Measurements from ENCODE around the gene FAM78A. TPM values are rescaled to one million over a fixed set of nuclear protein-coding genes. Genes with fewer than 3 reads are reported as not detected.

FAM78A gene
- total RNA-seq, 1 experiment from 2014 or later, result 3.4 TPM

DNA sequence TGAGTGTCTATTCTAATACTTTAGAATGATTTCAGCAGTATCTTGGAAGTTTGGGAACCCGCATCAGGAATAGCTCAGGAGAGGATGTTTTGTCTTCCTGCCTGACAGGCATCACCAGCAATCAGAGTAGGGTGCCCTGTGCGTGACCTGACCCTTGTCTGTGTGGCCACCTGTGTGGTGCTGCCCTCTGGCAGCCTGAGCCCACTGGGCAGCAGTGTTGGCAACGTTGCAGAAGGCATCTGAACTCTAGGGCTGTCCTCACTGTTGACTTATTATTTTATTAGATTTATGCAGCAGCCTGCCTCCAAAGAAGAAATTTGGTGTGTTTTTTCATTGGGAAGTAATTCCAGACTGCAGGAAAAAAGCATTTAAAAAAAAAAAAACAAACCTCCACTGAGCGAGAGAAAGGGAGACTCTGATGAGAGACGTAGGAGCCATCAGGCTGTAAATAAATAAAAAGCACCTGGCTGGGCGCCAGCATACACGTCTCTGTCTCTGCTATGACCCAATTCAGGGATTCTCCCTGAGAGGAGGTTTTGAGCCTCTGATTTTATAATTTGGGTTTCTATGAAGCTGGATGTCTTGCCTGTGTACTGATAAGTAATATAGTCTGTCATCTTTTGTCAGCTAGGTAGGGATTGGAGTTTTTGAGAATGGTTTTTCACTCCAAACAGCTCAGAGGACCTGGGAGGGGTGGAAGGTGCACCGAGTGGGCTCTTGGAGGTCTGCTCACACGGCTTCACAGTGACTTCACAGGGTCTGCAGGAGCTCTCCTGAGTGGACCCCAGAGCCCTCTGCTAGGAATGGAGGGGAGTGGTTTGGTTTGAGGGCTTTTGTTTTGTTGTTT is 49.0 kb downstream of the FAM78A start:
- Histone ChIP-seq H4K20me1 (ENCODE audit: insufficient read depth) (no peaks in the 10 kb centered on the region), H3K9ac (ENCODE audit: low read length) (no peak overlapping the region), H3K27me3 (ENCODE audit: insufficient read depth, low read length) (no peaks in the 10 kb centered on the region), H3K9me2 (ENCODE audit: insufficient read depth) (no peaks in the 10 kb centered on the region), H3K9me3 (ENCODE audit: control insufficient read depth in 1 of 2, insufficient read depth in 1 of 2, low read depth in 1 of 2, low read length in 2 of 2) (no peaks in the 10 kb centered on the region), H3K4me1 (ENCODE audit: control insufficient read depth in 1 of 2, insufficient read depth in 2 of 2, low read length in 2 of 2) (no peaks in the 10 kb centered on the region), H2AFZ (ENCODE audit: low read depth, low read length, poor library complexity, severe bottlenecking) (no peak overlapping the region), H3K27ac (ENCODE audit: low read depth, low read length) (no peak overlapping the region), H3K4me2 (ENCODE audit: low read length) (no peak overlapping the region), H3K4me3 (replicated peaks in 1 of 2; ENCODE audit: low read depth in 1 of 2, low read length in 2 of 2) (no peak overlapping the region), H3K79me2 (ENCODE audit: insufficient read depth, low read length) (no peaks in the 10 kb centered on the region), H3K36me3 (ENCODE audit: control insufficient read depth in 1 of 2, insufficient read depth in 2 of 2, low read length in 2 of 2) (peaks cover 20 to 38% of the 10 kb centered on the region in 2 experiments)
- ATAC-seq (no peak), DNase-seq (ENCODE audit: low read depth, low spot score) (no peak)
- CTCF ChIA-PET, result no interaction called here
- TF ChIP-seq ELF1 (IDR thresholded peaks at IDR 0.05; ENCODE audit: borderline replicate concordance, low read depth), result no peak
- TF ChIP-seq ZBTB33 (IDR thresholded peaks at IDR 0.05; ENCODE audit: extremely low read depth, insufficient replicate concordance, low read length), result no peak
- no peak for TF ChIP-seq EZH2 (IDR thresholded peaks at IDR 0.05)
- no peak for TF ChIP-seq ZFX (IDR thresholded peaks at IDR 0.05)
- no peak for TF ChIP-seq POLR2AphosphoS5 (IDR thresholded peaks at IDR 0.05; ENCODE audit: low read depth, low read length)
- TF ChIP-seq POLR2A (IDR thresholded peaks at IDR 0.05; ENCODE audit: borderline replicate concordance, extremely low read depth, insufficient read depth, insufficient read length), result no peak
- no peak for TF ChIP-seq CBX3 (IDR thresholded peaks at IDR 0.05; ENCODE audit: low read depth)
- no peak for TF ChIP-seq SIN3A (IDR thresholded peaks at IDR 0.05; ENCODE audit: low read depth)
- TF ChIP-seq REST (IDR thresholded peaks at IDR 0.05; ENCODE audit: low read depth), result no peak
- no TSS peak for BruUV-seq (replicated peaks)
- POLR2A ChIA-PET, result no interaction called here
- intact Hi-C loops (cut with micrococcal nuclease), result no loop called here
- RAD21 ChIA-PET (ENCODE audit: low non-redundant PET in 1 of 2, low total read pairs in 2 of 2, uncharacterized antibody in 2 of 2, unreplicated experiment in 2 of 2), result no interaction called here

Data from HCT116 (cell line).